ENCODE measurements around the gene CNN2. TPM values are rescaled to one million over a fixed set of nuclear protein-coding genes. Genes with fewer than 3 reads are reported as not detected.

The CNN2 gene
- total RNA-seq, 5 donors from 2014 or later (not counting 1 experiment from before 2014, with no cell fraction given) = 239 to 385 (median 314) TPM

GRCh38 chr19:984165-984967, 42.0 kb upstream of the CNN2 start, which contains the start of gene WDR18:
Gene WDR18, plus strand, starts transcription at chr19:984345. Its CDS starts 9 bp downstream, at chr19:984354.
- Histone ChIP-seq H3K36me3 (ENCODE audit: control insufficient read depth in 2 of 2, extremely low read depth in 1 of 2, insufficient read depth in 1 of 2, low read length in 1 of 2) (peaks cover 4 to 20% of the 10 kb centered on the region in 2 donors), H3K4me1 (ENCODE audit: control insufficient read depth in 1 of 2, extremely low read depth in 1 of 2, insufficient read depth in 2 of 2, low read length in 2 of 2) (peaks cover 10 to 39% of the 10 kb centered on the region in 2 experiments), H3K4me3 (ENCODE audit: control insufficient read depth in 1 of 2, extremely low read depth in 1 of 2, low read length in 1 of 2) (peak within 1 kb of the TSS; percentile 68 to 98), H3K9me3 (no peaks in the 10 kb centered on the region), H3K27ac (ENCODE audit: low read length) (peak within 1 kb of the TSS; percentile 93), H3K27me3 (replicated peaks in 1 of 2; ENCODE audit: control insufficient read depth in 2 of 2, extremely low read depth in 1 of 2, insufficient read depth in 2 of 2, low read length in 1 of 2) (peaks cover 0 to 2% of the 10 kb centered on the region in 2 experiments)
- peak; percentile 84 to 94 (median 88) for ATAC-seq (replicated peaks in 1 of 4)
- WGBS (ENCODE audit: insufficient coverage) = 0% methylated on average over 72 of the region's 78 CpGs
- Mint-ChIP-seq H3K36me3 (peaks cover 10% of the 10 kb centered on the region), H3K4me3 (peak within 1 kb of the TSS; percentile 93 to 98 (median 94)), H3K9me3 (no peaks in the 10 kb centered on the region), H3K27me3 (no peaks in the 10 kb centered on the region), H3K27ac (peak within 1 kb of the TSS; percentile 87 to 89), H3K4me1 (peaks cover 13 to 21% (median 19%) of the 10 kb centered on the region in 3 donors)
- peak; percentile 52 to 92 (median 78) for DNase-seq
- ChIA-PET POLR2A (interaction anchor here (0.5 to 0.9 kb wide), 3 partner anchors 93 to 274 kb away, joined by 3 to 6 read pairs (median 4); partner anchors contain the start of gene AZU1 (in 1 of the 2)), CTCF (interaction anchor here (0.6 to 2.1 kb wide), 6 partner anchors 12 to 129 kb away, joined by 3 to 25 read pairs (median 3); no protein-coding TSS in a partner anchor)

DNA sequence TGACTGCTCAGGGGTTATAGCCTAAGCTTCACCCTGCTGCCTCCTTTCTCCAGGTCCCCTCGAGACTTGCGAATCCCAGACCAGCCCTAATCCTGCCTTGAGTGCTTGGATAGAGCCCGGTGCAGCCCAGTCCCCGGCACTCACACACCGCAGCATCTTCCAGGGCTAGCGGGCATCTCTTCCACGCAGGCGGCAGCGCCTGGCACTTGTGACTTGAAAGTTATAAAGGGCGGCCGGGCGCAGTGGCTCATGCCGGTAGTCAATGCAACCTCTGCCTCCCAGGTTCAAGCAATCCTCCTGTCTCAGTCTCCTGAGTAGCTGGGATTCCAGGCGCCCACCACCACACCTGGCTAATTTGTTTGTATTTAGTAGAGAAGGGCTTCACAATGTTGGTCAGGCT, 40.3 kb upstream of the CNN2 start:
- Mint-ChIP-seq H3K27me3 (no peaks in the 10 kb centered on the region), H3K9me3 (no peaks in the 10 kb centered on the region), H3K27ac (no peak overlapping the region), H3K36me3 (peaks cover 10% of the 10 kb centered on the region), H3K4me1 (peaks cover 13 to 21% (median 19%) of the 10 kb centered on the region in 3 donors), H3K4me3 (peak overlapping the region; percentile 93 to 98 (median 94))
- ChIA-PET POLR2A (no interaction called here), CTCF (no interaction called here)
- H3K4me3 ChIP-seq (ENCODE audit: control insufficient read depth in 1 of 2, extremely low read depth in 1 of 2, low read length in 1 of 2) = no peak overlapping the region
- 90% methylated on average over 4 of the region's 14 CpGs for WGBS (ENCODE audit: insufficient coverage)
- no peaks in the 10 kb centered on the region for H3K27me3 ChIP-seq (replicated peaks in 1 of 2; ENCODE audit: control insufficient read depth in 2 of 2, extremely low read depth in 1 of 2, insufficient read depth in 2 of 2, low read length in 1 of 2)
- H3K4me1 ChIP-seq (ENCODE audit: control insufficient read depth in 1 of 2, extremely low read depth in 1 of 2, insufficient read depth in 2 of 2, low read length in 2 of 2) = peaks cover 10 to 42% of the 10 kb centered on the region in 2 experiments
- no peak overlapping the region for H3K27ac ChIP-seq (ENCODE audit: low read length)
- peaks cover 12 to 32% of the 10 kb centered on the region in 2 donors for H3K36me3 ChIP-seq (ENCODE audit: control insufficient read depth in 2 of 2, extremely low read depth in 1 of 2, insufficient read depth in 1 of 2, low read length in 1 of 2)
- no peak for DNase-seq
- ATAC-seq (replicated peaks in 1 of 4) = no peak
- H3K9me3 ChIP-seq = no peaks in the 10 kb centered on the region

DNA sequence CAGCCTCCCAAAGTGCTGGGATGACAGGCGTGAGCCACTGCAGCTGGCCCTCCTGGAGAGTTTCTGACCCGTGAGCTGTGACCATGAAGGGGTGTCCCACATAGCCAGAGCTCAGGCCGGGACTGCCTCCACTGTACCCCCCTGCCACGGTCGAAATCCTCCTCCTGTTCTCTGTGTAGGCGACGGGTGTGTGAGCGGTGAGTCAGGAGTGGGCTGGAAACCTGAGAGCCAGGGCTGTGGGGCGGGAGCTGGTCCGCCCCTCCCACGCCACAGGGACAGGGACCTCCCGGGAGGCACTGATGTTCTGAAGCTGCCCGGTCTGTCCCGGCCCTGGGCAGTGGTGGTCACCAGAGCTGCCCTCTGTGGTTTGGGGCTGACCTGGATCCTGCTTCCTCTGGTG, 38.3 kb upstream of the CNN2 start:
- H3K9me3 ChIP-seq = no peaks in the 10 kb centered on the region
- H3K27ac ChIP-seq (ENCODE audit: low read length) = no peak overlapping the region
- POLR2A ChIA-PET = interaction anchor here (0.5 to 0.7 kb wide), 2 partner anchors 40 to 205 kb away, joined by 3 to 8 read pairs; no protein-coding TSS in a partner anchor
- no peak overlapping the region for H3K4me3 ChIP-seq (ENCODE audit: control insufficient read depth in 1 of 2, extremely low read depth in 1 of 2, low read length in 1 of 2)
- H3K36me3 ChIP-seq (ENCODE audit: control insufficient read depth in 2 of 2, extremely low read depth in 1 of 2, insufficient read depth in 1 of 2, low read length in 1 of 2) = peaks cover 20 to 35% of the 10 kb centered on the region in 2 donors
- Mint-ChIP-seq H3K27me3 (no peaks in the 10 kb centered on the region), H3K4me3 (no peak overlapping the region), H3K9me3 (no peaks in the 10 kb centered on the region), H3K36me3 (peaks cover 13% of the 10 kb centered on the region), H3K4me1 (peaks cover 13 to 18% (median 17%) of the 10 kb centered on the region in 3 donors), H3K27ac (no peak overlapping the region)
- no peak for ATAC-seq (replicated peaks in 1 of 4)
- no peak for DNase-seq
- peaks cover 10 to 34% of the 10 kb centered on the region in 2 experiments for H3K4me1 ChIP-seq (ENCODE audit: control insufficient read depth in 1 of 2, extremely low read depth in 1 of 2, insufficient read depth in 2 of 2, low read length in 2 of 2)
- CTCF ChIA-PET = interaction anchor here in 1 of 2 donors (0.6 kb wide), 1 partner anchor 17 kb away, joined by 3 read pairs; no protein-coding TSS in a partner anchor
- 84% methylated on average over 10 of the region's 14 CpGs for WGBS (ENCODE audit: insufficient coverage)
- H3K27me3 ChIP-seq (replicated peaks in 1 of 2; ENCODE audit: control insufficient read depth in 2 of 2, extremely low read depth in 1 of 2, insufficient read depth in 2 of 2, low read length in 1 of 2) = no peaks in the 10 kb centered on the region

- POLR2A ChIA-PET = no interaction called here
- H3K27ac Mint-ChIP-seq = no peak overlapping the region
- no peak overlapping the region for H3K4me3 Mint-ChIP-seq
These were observed 37.9 kb upstream of the CNN2 start for GRCh38 chr19:988510-988909.

DNA sequence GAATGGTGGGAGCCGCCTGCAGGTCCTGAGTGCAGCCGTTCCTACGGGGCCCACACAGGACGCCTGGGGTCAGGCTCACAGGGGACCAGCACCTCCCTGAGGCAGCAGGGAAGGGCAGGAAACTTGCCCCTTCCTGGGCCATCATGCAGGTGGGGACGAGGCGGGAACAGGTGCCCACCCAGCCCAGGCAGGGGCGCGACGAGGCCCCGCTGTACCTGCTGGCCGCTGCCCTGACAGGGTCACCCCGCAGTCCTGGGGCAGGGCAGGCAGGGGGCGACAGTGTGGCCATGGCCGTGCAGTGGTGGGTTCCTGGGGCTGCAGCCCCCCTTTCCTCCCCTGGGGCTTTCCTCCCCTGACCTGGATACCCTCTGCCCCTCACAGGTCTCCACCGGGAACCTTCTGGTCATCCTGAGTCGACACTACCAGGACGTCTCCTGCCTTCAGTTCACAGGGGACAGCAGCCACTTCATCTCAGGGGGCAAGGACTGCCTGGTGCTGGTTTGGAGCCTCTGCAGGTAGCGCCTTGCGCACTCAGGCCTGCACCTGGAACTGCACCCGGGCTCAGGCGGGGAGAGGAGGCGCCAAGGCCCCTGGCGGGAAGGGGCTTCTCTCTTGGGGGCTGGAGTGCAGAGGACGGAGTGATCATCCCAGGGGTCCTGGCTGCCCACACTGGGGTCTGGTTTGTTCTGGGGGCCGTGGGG, 36.9 kb upstream of the CNN2 start:
- Histone ChIP-seq H3K4me1 (ENCODE audit: control insufficient read depth in 1 of 2, extremely low read depth in 1 of 2, insufficient read depth in 2 of 2, low read length in 2 of 2) (peaks cover 4 to 22% of the 10 kb centered on the region in 2 experiments), H3K4me3 (ENCODE audit: control insufficient read depth in 1 of 2, extremely low read depth in 1 of 2, low read length in 1 of 2) (no peak overlapping the region), H3K36me3 (ENCODE audit: control insufficient read depth in 2 of 2, extremely low read depth in 1 of 2, insufficient read depth in 1 of 2, low read length in 1 of 2) (peaks cover 33 to 35% of the 10 kb centered on the region in 2 donors), H3K9me3 (no peaks in the 10 kb centered on the region), H3K27me3 (replicated peaks in 1 of 2; ENCODE audit: control insufficient read depth in 2 of 2, extremely low read depth in 1 of 2, insufficient read depth in 2 of 2, low read length in 1 of 2) (no peaks in the 10 kb centered on the region), H3K27ac (ENCODE audit: low read length) (no peak overlapping the region)
- H3K27me3 Mint-ChIP-seq = no peaks in the 10 kb centered on the region
- no peak overlapping the region for H3K27ac Mint-ChIP-seq
- H3K4me1 Mint-ChIP-seq = peaks cover 8 to 12% (median 12%) of the 10 kb centered on the region in 3 donors
- ChIA-PET CTCF (no interaction called here), POLR2A (no interaction called here)
- 89% methylated on average over 24 of the region's 25 CpGs for WGBS (ENCODE audit: insufficient coverage)
- H3K36me3 Mint-ChIP-seq = peaks cover 13% of the 10 kb centered on the region
- ATAC-seq (replicated peaks in 1 of 4) = no peak
- no peaks in the 10 kb centered on the region for H3K9me3 Mint-ChIP-seq
- no peak overlapping the region for H3K4me3 Mint-ChIP-seq
- DNase-seq = no peak

More at GRCh38 chr19:988510-988909, 37.9 kb upstream of the CNN2 start:
- 92% methylated on average over 10 of the region's 15 CpGs for WGBS (ENCODE audit: insufficient coverage)
- Histone ChIP-seq H3K4me3 (ENCODE audit: control insufficient read depth in 1 of 2, extremely low read depth in 1 of 2, low read length in 1 of 2) (no peak overlapping the region), H3K4me1 (ENCODE audit: control insufficient read depth in 1 of 2, extremely low read depth in 1 of 2, insufficient read depth in 2 of 2, low read length in 2 of 2) (peaks cover 9 to 29% of the 10 kb centered on the region in 2 experiments), H3K36me3 (ENCODE audit: control insufficient read depth in 2 of 2, extremely low read depth in 1 of 2, insufficient read depth in 1 of 2, low read length in 1 of 2) (peaks cover 25 to 35% of the 10 kb centered on the region in 2 donors), H3K9me3 (no peaks in the 10 kb centered on the region), H3K27ac (ENCODE audit: low read length) (no peak overlapping the region), H3K27me3 (replicated peaks in 1 of 2; ENCODE audit: control insufficient read depth in 2 of 2, extremely low read depth in 1 of 2, insufficient read depth in 2 of 2, low read length in 1 of 2) (no peaks in the 10 kb centered on the region)
- Mint-ChIP-seq H3K9me3 (no peaks in the 10 kb centered on the region), H3K36me3 (peaks cover 13% of the 10 kb centered on the region), H3K27me3 (no peaks in the 10 kb centered on the region), H3K4me1 (peaks cover 13 to 18% (median 17%) of the 10 kb centered on the region in 3 donors)
- ATAC-seq (replicated peaks in 1 of 4) = no peak
- CTCF ChIA-PET = no interaction called here
- DNase-seq = no peak

DNA sequence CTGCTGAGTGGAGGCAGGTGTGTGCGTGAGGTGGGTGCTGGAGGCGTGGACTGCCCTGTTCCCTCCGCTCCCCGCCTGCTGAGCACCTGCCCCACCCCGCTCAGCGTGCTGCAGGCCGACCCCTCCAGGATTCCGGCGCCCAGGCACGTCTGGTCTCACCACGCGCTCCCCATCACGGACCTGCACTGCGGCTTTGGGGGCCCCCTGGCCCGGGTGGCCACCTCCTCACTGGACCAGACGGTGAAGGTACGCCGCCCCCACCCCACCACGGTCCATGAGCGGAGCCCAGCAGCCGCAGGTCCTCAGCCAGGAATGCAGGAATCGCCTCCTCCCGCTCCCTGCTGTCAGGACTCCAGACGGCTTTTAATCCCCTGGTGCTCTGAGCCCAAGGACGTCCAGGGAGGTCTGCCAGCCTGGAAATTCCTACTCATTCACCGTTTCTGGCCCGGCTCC, 36.3 kb upstream of the CNN2 start:
- Histone ChIP-seq H3K4me3 (ENCODE audit: control insufficient read depth in 1 of 2, extremely low read depth in 1 of 2, low read length in 1 of 2) (no peak overlapping the region), H3K9me3 (no peaks in the 10 kb centered on the region), H3K36me3 (ENCODE audit: control insufficient read depth in 2 of 2, extremely low read depth in 1 of 2, insufficient read depth in 1 of 2, low read length in 1 of 2) (peaks cover 33 to 35% of the 10 kb centered on the region in 2 donors), H3K27me3 (replicated peaks in 1 of 2; ENCODE audit: control insufficient read depth in 2 of 2, extremely low read depth in 1 of 2, insufficient read depth in 2 of 2, low read length in 1 of 2) (no peaks in the 10 kb centered on the region), H3K4me1 (ENCODE audit: control insufficient read depth in 1 of 2, extremely low read depth in 1 of 2, insufficient read depth in 2 of 2, low read length in 2 of 2) (peaks cover 0 to 16% of the 10 kb centered on the region in 2 experiments), H3K27ac (ENCODE audit: low read length) (no peak overlapping the region)
- 95% methylated on average over 23 of the region's 27 CpGs for WGBS (ENCODE audit: insufficient coverage)
- peaks cover 2 to 7% (median 6%) of the 10 kb centered on the region in 3 donors for H3K4me1 Mint-ChIP-seq
- no peak for DNase-seq
- POLR2A ChIA-PET = interaction anchor here in 1 of 2 donors (0.6 kb wide), 1 partner anchor 40 kb away, joined by 5 read pairs; no protein-coding TSS in a partner anchor
- H3K27me3 Mint-ChIP-seq = no peaks in the 10 kb centered on the region
- no peaks in the 10 kb centered on the region for H3K9me3 Mint-ChIP-seq
- no peak for ATAC-seq (replicated peaks in 1 of 4)
- no peak overlapping the region for H3K27ac Mint-ChIP-seq
- CTCF ChIA-PET = no interaction called here
- no peak overlapping the region for H3K4me3 Mint-ChIP-seq
- H3K36me3 Mint-ChIP-seq = peaks cover 13% of the 10 kb centered on the region

Measured in T-cell (primary cell).